ENCODE data around the gene SCAI.
"Not testable (repeated sequence)": the region's sequence is repeated elsewhere in the genome, so short reads cannot be mapped to it uniquely, and the experiment has no call there.

SCAI gene

GRCh38 chr9:125147401-125147951, 4.1 kb upstream of the SCAI start:
- no peak for FAIRE-seq

DNA sequence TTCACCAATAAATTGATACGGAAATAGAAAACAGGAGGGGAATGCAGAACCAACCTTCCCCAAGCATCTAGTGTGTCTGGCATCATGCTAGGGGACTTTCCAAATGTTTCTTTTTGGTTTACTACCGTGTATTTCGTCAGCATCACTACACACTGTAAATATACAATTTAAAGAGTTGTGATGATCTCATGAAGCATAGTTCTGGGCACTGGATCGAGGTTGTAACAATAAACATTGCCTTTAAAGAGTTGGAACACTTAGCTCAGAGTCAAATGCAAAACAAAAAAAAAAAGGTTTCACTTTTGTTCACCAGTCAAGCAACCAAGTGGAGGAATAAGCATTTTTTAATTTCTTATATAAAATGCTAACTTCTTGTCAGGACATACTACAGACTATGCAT, 2.9 kb upstream of the SCAI start:
- no peak for FAIRE-seq

DNA sequence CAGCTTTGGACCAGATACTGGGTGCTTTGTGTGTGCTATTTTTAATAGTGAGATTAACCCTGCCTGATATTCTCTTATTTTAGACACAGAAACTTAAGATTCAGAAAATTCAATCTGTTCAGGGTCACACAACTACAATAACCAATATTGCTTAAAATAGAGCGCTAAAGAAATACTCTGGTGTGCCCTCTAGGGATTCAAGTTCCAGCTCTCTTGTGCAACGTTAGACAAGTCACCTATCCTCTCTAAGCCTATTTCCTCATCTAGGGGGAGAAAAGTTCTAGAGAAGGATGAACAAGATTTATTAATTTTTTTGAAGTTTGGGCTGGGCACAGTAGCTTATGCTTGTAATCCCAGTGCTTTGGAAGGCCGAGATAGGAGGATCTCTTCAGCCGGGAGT, 2.1 kb upstream of the SCAI start:
- FAIRE-seq, result no peak

DNA sequence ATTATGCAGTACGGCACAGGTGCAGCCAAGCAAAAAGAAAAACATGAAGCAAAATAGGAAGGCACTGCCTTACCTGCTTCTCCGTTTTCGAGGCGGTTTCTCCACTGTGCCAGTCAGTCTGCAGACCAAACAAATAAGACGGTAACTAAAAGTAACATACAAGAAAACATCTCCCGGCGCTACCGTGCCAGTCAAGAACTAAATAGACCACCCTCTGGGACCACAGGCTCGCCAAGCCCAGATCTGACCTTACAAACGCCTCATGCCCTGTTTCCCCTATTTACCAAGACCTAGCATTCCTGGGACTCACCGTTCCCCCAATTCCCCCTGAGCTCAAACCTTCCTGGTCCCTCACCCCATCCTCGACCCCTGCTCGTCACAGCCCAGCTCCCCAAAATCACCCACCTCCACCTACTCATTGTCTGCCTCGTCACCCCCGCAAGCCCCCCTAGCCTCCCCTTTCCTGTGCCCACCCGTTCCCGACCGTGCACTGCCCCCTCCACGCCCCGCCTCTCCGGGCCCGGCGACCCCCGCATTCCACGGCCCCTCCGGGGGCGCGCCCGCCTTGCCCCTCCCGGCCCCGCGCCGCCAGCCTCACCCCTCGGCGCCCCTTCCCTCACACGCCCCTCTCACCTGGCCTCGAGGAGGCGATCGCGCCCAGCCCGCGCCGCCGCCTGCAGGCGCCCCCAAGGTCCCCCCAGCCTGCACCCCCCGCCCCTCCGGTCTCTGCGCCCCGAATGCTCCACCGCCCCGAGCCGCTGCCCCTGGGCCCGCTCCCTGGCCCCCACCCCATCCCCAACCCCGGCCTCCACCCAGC, 560 bp downstream of the SCAI start:
- FAIRE-seq, result no peak

- no peak for FAIRE-seq
Measured at GRCh38 chr9:125141751-125142150, 1.6 kb downstream of the SCAI start.

GRCh38 chr9:125141251-125141650, 2.1 kb downstream of the SCAI start:
- no peak for FAIRE-seq

- no peak for FAIRE-seq
Measured at GRCh38 chr9:125140576-125140975, 2.8 kb downstream of the SCAI start.

DNA sequence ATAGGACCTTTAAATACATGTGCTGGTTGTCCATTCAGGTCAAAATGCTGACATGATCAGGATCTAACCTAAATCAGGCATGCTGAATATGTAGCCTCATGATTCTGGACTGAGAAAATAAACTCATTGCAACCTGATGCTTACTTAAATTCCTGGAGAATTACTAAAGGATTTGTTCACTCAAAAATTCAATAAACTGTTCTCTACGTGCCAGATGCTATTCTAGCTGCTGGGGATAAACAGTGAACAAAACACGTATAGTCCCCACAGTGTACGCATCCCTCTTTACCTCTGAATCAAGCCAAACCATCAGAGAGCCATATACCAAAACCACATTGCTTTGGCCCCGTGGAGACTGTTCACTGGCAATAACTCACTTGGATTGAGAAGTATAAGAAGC, 6.1 kb downstream of the SCAI start:
- FAIRE-seq, result no peak

- no peak for FAIRE-seq
Measured at GRCh38 chr9:125134976-125135375, 8.4 kb downstream of the SCAI start.

DNA sequence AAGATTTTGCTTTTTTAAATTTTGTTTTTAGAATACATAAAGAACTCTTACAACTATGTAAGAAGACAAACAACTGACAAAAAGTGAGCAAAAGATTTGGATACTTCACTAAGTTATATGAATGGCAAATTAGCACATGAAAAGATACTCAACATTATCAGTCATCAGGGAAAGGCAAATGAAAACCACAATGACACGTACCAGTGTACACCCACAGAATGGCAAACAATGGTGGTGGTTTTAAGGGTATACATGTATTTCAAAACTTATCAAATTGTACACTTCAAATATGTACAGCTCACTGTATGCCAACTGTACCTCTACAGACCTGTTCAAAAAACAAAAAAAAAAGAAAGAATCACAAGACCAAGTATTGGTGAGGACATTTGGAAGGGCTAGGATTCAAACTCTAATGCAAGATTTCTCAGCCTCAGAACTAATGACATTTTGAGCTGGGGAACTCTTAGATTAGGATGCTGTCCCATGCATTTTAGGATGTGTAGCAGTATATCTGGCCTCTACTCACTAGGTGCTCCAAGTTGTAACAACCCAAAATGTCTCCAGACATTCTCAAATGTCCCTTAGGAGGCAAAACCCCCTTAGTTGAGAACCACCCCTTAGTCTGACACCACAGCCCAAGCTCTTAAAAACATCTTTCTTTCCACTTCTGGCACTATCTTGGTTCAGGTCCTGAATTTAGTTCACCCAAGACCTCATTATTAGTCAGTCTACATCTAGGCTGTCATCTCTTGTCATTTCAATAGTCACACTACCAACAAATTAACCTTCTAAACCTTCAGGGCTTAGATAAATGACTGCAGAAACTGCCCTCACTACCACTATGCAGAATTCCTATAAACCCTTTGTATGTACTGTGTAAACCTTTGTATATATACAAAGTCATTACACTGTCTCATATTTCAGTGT, 9.7 kb downstream of the SCAI start:
- FAIRE-seq, result no peak

DNA sequence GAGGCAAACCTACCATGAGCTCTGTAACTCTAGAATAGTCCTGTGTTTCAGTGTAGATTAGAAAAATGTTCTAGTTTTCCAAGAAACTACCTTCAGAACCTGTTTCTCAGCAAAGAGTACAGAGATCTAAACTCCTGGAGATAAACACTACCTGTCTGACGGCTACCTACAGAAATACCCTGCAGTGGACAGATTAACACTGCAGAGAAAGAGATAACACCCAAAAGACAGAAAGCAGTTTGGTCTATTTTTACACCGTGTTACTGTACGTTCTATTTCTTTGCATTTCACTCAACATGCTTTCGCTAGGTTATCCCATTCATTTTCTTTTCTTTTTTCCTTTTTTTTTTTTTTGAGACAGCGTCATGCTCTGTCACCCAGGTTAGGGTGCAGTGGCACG, 11.6 kb downstream of the SCAI start:
- no peak for FAIRE-seq

- no peak for FAIRE-seq
Measured at GRCh38 chr9:125126019-125126746, 17.1 kb downstream of the SCAI start.

DNA sequence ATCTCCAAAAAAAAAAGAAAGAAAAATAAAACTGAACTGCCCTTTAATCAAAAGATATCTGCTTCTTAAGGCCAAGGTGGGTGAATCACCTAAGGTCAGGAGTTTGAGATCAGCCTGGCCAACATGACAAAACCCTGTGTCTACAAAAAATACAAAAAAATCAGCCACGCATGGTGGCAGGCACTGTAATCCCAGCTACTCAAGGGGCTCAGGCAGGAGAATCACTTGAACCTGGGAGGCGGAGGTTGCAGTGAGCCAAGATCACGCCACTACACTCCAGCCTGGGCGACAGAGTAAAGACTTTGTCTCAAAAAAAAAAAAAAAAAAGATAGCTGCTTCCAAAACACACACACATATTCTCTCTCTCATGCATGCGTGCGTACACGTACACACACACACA, 17.8 kb downstream of the SCAI start:
- no peak for FAIRE-seq

- FAIRE-seq, result no peak
Measured at GRCh38 chr9:125121146-125121545, 22.2 kb downstream of the SCAI start.

- FAIRE-seq, result no peak
Measured at GRCh38 chr9:125119643-125120286, 23.6 kb downstream of the SCAI start.

GRCh38 chr9:125118696-125119095, 24.6 kb downstream of the SCAI start:
- FAIRE-seq, result not testable (repeated sequence)

- FAIRE-seq, result not testable (repeated sequence)
Measured at GRCh38 chr9:125114503-125114902, 28.8 kb downstream of the SCAI start.

GRCh38 chr9:125110464-125110863, 32.9 kb downstream of the SCAI start:
- no peak for FAIRE-seq

DNA sequence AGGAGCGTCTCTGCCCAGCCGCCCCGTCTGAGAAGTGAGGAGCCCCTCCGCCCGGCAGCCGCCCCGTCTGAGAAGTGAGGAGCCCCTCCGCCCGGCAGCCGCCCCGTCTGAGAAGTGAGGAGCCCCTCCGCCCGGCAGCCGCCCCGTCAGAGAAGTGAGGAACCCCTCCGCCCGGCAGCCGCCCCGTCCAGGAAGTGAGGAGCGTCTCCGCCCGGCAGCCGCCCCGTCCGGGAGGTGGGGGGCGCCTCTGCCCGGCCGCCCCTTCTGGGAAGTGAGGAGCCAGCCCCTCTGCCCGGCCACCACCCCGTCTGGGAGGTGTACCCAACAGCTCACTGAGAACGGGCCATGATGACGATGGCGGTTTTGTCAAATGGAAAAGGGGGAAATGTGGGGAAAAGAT, 34.8 kb downstream of the SCAI start:
- FAIRE-seq, result not testable (repeated sequence)

GRCh38 chr9:125106285-125106893, 36.9 kb downstream of the SCAI start:
- FAIRE-seq, result no peak

GRCh38 chr9:125103770-125104460, 39.4 kb downstream of the SCAI start:
- no peak for FAIRE-seq
